ENCODE measurements around the gene KRI1. TPM values are rescaled to one million over a fixed set of nuclear protein-coding genes. Genes with fewer than 3 reads are reported as not detected.

Gene KRI1
- total and polyA plus RNA-seq, 10 donors, result 24.9 to 43.3 (median 31.7) TPM

DNA sequence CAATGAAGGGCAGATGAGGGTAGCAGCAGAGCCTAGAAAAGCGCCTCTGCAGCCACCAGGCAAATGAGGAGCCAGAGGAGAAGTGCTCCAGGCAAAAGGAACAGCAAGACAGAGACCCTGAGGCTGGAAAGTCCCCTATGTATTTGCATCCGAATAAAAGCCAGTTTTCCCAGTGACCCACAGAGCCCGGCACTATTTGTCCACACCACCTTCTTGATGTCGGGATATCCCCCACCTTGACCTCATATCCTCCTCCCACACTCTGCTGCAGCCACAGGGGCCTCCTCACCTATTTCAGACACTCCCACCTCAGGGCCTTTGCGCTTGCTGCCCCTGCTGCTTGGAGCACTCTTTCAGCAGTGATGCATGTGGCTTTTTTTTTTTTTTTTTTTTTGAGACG lies 15.5 kb downstream of the KRI1 start:
- DNase-seq, result no peak

DNA sequence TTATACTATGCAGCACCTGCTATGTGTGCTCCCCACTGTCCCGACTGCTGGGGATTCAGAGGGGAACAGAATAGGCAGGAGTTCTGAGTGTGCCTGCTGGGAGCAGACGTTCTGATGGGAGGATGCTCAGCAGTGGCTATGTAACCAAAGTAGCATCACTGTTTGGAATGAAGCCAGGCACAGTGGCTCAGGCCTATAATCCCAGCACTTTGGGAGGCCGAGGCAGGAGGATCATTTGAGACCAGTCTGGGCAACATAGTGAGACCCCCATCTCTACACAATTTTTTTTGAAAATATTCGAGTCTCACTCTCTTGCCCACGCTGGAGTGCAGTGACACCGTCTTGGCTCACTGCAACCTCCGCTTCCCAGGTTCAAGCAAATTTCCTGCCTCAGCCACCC lies 16.1 kb downstream of the KRI1 start:
- peaks cover 25 to 80% (median 43%) of the 10 kb centered on the region in 6 donors for H3K4me1 ChIP-seq
- H3K36me3 ChIP-seq, result peaks cover 0 to 95% (median 81%) of the 10 kb centered on the region in 6 donors
- H3K27ac ChIP-seq, result peak overlapping the region in 2 of 8 donors; percentile 3 to 14
- intact Hi-C loops (cut with DNase I; ENCODE audit: low total_unique reads), result no loop called here
- no peak for DNase-seq
- H3K27me3 ChIP-seq (replicated peaks in 1 of 7), result no peaks in the 10 kb centered on the region
- no peaks in the 10 kb centered on the region for H3K9me3 ChIP-seq
- TF ChIP-seq, protein P1, sequence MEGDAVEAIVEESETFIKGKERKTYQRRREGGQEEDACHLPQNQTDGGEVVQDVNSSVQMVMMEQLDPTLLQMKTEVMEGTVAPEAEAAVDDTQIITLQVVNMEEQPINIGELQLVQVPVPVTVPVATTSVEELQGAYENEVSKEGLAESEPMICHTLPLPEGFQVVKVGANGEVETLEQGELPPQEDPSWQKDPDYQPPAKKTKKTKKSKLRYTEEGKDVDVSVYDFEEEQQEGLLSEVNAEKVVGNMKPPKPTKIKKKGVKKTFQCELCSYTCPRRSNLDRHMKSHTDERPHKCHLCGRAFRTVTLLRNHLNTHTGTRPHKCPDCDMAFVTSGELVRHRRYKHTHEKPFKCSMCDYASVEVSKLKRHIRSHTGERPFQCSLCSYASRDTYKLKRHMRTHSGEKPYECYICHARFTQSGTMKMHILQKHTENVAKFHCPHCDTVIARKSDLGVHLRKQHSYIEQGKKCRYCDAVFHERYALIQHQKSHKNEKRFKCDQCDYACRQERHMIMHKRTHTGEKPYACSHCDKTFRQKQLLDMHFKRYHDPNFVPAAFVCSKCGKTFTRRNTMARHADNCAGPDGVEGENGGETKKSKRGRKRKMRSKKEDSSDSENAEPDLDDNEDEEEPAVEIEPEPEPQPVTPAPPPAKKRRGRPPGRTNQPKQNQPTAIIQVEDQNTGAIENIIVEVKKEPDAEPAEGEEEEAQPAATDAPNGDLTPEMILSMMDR (IDR thresholded peaks at IDR 0.05 in 8 of 11, conservative IDR thresholded peaks at IDR 0.05 in 3 of 11), result no peak
- 87 to 95% (median 89%) methylated on average over 7 of the region's 7 CpGs for WGBS, 5 donors
- no peak overlapping the region for H3K4me3 ChIP-seq

More for the DNA sequence above, 15.5 kb downstream of the KRI1 start:
- peaks cover 23 to 80% (median 43%) of the 10 kb centered on the region in 6 donors for H3K4me1 ChIP-seq
- TF ChIP-seq POLR2AphosphoS5 (IDR thresholded peaks at IDR 0.05), result no peak
- TF ChIP-seq POLR2A (IDR thresholded peaks at IDR 0.05), result no peak
- TF ChIP-seq, protein P1 (IDR thresholded peaks at IDR 0.05 in 8 of 11, conservative IDR thresholded peaks at IDR 0.05 in 3 of 11), result no peak
- no peaks in the 10 kb centered on the region for H3K27me3 ChIP-seq (replicated peaks in 1 of 7)
- 80 to 92% (median 86%) methylated on average over 5 to 6 of the region's 6 CpGs for WGBS, 5 donors
- no peak overlapping the region for H3K4me3 ChIP-seq
- H3K9me3 ChIP-seq, result no peaks in the 10 kb centered on the region
- H3K36me3 ChIP-seq, result peaks cover 0 to 99% (median 87%) of the 10 kb centered on the region in 6 donors
- intact Hi-C loops (cut with DNase I; ENCODE audit: low total_unique reads), result no loop called here
- H3K27ac ChIP-seq, result peak overlapping the region in 2 of 8 donors; percentile 3 to 14

DNA sequence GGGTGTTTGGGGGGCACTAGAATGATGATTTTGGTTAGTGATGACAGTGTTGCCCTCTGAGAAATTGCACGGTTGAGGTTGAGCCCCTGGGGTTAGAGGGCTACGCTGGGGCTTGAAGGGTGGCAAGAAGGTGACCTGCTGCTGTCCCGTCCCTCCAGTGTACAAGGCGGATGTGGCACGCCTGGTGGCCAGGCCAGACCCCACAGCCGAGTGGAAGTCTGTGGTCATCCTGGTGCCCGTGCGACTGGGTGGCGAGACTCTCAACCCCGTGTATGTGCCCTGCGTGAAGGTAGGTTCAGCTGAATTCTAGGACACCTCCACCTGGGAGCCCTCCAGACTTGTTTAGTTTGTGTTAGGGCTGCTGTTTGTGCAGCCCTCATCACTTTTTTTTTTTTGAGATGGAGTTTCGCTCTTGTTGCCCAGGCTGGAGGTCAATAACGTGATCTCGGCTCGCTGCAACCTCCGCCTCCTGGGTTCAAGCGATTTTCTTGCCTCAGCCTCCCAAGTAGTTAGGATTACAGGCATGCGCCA lies 17.0 kb downstream of the KRI1 start:
- no peak overlapping the region for H3K27ac ChIP-seq
- peaks cover 20 to 77% (median 40%) of the 10 kb centered on the region in 6 donors for H3K4me1 ChIP-seq
- no peak for DNase-seq
- WGBS, 5 donors, result 92 to 98% (median 96%) methylated on average over 13 to 18 of the region's 18 CpGs
- intact Hi-C loops (cut with DNase I; ENCODE audit: low total_unique reads), result no loop called here
- H3K27me3 ChIP-seq (replicated peaks in 1 of 7), result no peaks in the 10 kb centered on the region
- TF ChIP-seq, protein P1 (IDR thresholded peaks at IDR 0.05 in 8 of 11, conservative IDR thresholded peaks at IDR 0.05 in 3 of 11), result no peak
- TF ChIP-seq POLR2AphosphoS5 (IDR thresholded peaks at IDR 0.05), result peak in 1 of 3 donors; percentile 36
- peaks cover 0 to 86% (median 72%) of the 10 kb centered on the region in 6 donors for H3K36me3 ChIP-seq
- H3K4me3 ChIP-seq, result no peak overlapping the region
- H3K9me3 ChIP-seq, result no peaks in the 10 kb centered on the region

DNA sequence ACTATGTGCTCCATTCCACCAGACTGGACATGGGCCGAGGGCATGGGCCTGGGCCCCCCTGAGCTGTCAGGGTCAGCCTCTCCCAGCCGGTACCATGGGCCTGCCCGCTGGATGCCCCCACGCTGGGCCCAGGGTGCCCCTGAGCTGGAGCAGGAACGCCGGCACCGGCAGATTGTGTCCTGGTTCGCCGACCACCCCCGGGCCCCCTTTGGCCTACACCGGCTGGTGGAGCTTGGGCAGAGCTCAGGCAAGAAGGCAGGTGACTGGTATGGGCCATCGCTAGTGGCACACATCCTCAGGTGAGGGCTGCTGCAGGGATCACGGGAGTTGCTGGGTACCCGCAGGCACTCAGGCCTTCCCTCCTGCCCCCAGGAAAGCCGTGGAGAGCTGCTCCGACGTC lies 19.0 kb downstream of the KRI1 start:
- Histone ChIP-seq H3K27me3 (replicated peaks in 1 of 7) (no peaks in the 10 kb centered on the region), H3K4me1 (peaks cover 9 to 71% (median 28%) of the 10 kb centered on the region in 6 donors), H3K27ac (no peak overlapping the region), H3K9me3 (no peaks in the 10 kb centered on the region), H3K4me3 (no peak overlapping the region), H3K36me3 (peaks cover 0 to 66% (median 53%) of the 10 kb centered on the region in 6 donors)
- DNase-seq, result no peak
- intact Hi-C loops (cut with DNase I; ENCODE audit: low total_unique reads), result no loop called here
- TF ChIP-seq POLR2A (IDR thresholded peaks at IDR 0.05) (no peak), POLR2AphosphoS5 (IDR thresholded peaks at IDR 0.05) (peak in 1 of 3 donors; percentile 39)
- WGBS, 5 donors, result 87 to 96% (median 93%) methylated on average over 10 to 17 of the region's 17 CpGs
